ENCODE measurements around the gene MFSD11. TPM values are rescaled to one million over a fixed set of nuclear protein-coding genes. Genes with fewer than 3 reads are reported as not detected.
"Not testable (repeated sequence)": the region's sequence is repeated elsewhere in the genome, so short reads cannot be mapped to it uniquely, and the experiment has no call there.

The MFSD11 gene
- polyA plus RNA-seq, 3 donors = 19.8 to 24.8 (median 23.8) TPM

DNA sequence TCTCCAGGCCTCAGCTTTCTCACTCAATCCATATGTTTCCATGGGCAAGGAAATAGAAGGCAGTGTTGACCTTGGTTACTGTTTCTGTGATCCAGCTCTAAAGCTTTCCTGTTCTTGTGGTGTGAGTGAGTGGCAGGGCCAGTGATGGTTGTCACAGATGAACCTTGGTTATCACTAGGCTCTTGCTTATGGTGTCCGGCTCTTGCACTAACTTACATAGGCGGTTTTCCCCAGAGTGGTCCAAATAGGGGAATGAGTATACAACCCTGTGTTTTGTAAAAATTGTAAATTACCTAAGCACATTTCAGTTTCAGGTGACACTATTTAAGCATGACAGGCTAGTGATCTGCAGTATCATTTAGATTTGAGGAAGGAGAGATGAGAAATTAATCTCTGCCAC, 6.8 kb downstream of the MFSD11 start:
- Histone ChIP-seq H3K9ac (ENCODE audit: insufficient read depth, low read length, poor library complexity, severe bottlenecking) (no peak overlapping the region), H2AFZ (ENCODE audit: insufficient read depth, low read depth, low read length, poor library complexity, severe bottlenecking) (no peak overlapping the region), H3K4me2 (replicated peaks; ENCODE audit: extremely low read depth, low read length, poor library complexity, severe bottlenecking) (no peak overlapping the region), H3K36me3 (replicated peaks in 1 of 2; ENCODE audit: control insufficient read depth in 1 of 2, insufficient read depth in 2 of 2, low read length in 2 of 2) (peaks cover 47 to 89% of the 10 kb centered on the region in 2 donors), H3K4me3 (replicated peaks in 1 of 3; ENCODE audit: low read depth in 2 of 3, low read length in 3 of 3) (no peak overlapping the region), H3K4me1 (ENCODE audit: control insufficient read depth in 1 of 2, insufficient read depth in 2 of 2, low read length in 2 of 2) (no peaks in the 10 kb centered on the region), H3K9me3 (replicated peaks in 1 of 2; ENCODE audit: control insufficient read depth in 1 of 2, insufficient read depth in 1 of 2, low read length in 2 of 2) (no peaks in the 10 kb centered on the region), H4K20me1 (ENCODE audit: insufficient read depth, low read length) (no peaks in the 10 kb centered on the region), H3K79me2 (ENCODE audit: insufficient read depth, low read length) (peaks cover under 1% of the 10 kb centered on the region), H3K27ac (ENCODE audit: low read depth in 1 of 2, low read length in 2 of 2) (no peak overlapping the region), H3K27me3 (ENCODE audit: control insufficient read depth in 2 of 2, insufficient read depth in 2 of 2, low read length in 2 of 2) (no peaks in the 10 kb centered on the region)
- no peak overlapping the region for H3K27ac Mint-ChIP-seq
- intact Hi-C loops (cut with micrococcal nuclease) = no loop called here
- WGBS (ENCODE audit: insufficient coverage) = no CpG with 5 or more reads among the region's 2 CpGs
- no peak overlapping the region for H3K4me3 Mint-ChIP-seq
- TF ChIP-seq, protein P1, sequence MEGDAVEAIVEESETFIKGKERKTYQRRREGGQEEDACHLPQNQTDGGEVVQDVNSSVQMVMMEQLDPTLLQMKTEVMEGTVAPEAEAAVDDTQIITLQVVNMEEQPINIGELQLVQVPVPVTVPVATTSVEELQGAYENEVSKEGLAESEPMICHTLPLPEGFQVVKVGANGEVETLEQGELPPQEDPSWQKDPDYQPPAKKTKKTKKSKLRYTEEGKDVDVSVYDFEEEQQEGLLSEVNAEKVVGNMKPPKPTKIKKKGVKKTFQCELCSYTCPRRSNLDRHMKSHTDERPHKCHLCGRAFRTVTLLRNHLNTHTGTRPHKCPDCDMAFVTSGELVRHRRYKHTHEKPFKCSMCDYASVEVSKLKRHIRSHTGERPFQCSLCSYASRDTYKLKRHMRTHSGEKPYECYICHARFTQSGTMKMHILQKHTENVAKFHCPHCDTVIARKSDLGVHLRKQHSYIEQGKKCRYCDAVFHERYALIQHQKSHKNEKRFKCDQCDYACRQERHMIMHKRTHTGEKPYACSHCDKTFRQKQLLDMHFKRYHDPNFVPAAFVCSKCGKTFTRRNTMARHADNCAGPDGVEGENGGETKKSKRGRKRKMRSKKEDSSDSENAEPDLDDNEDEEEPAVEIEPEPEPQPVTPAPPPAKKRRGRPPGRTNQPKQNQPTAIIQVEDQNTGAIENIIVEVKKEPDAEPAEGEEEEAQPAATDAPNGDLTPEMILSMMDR (IDR thresholded peaks at IDR 0.05) = no peak
- H3K36me3 Mint-ChIP-seq = peaks cover 65 to 88% of the 10 kb centered on the region in 2 donors
- H3K9me3 Mint-ChIP-seq = no peaks in the 10 kb centered on the region
- DNase-seq = no peak
- no peaks in the 10 kb centered on the region for H3K27me3 Mint-ChIP-seq (ENCODE audit: low read depth in 3 of 3)
- peaks cover 4% of the 10 kb centered on the region for H3K4me1 Mint-ChIP-seq

- H4K20me1 ChIP-seq (ENCODE audit: insufficient read depth, low read length); H3K27me3 ChIP-seq (ENCODE audit: control insufficient read depth in 2 of 2, insufficient read depth in 2 of 2, low read length in 2 of 2); H3K27ac Mint-ChIP-seq; intact Hi-C loops (cut with micrococcal nuclease); DNase-seq; H3K4me1 ChIP-seq (ENCODE audit: control insufficient read depth in 1 of 2, insufficient read depth in 2 of 2, low read length in 2 of 2); H3K4me3 ChIP-seq (replicated peaks in 1 of 3; ENCODE audit: low read depth in 2 of 3, low read length in 3 of 3); H3K27ac ChIP-seq (ENCODE audit: low read depth in 1 of 2, low read length in 2 of 2); H3K4me2 ChIP-seq (replicated peaks; ENCODE audit: extremely low read depth, low read length, poor library complexity, severe bottlenecking); H2AFZ ChIP-seq (ENCODE audit: insufficient read depth, low read depth, low read length, poor library complexity, severe bottlenecking); H3K27me3 Mint-ChIP-seq (ENCODE audit: low read depth in 3 of 3); H3K9ac ChIP-seq (ENCODE audit: insufficient read depth, low read length, poor library complexity, severe bottlenecking); H3K4me3 Mint-ChIP-seq; H3K79me2 ChIP-seq (ENCODE audit: insufficient read depth, low read length); H3K4me1 Mint-ChIP-seq; H3K9me3 ChIP-seq (replicated peaks in 1 of 2; ENCODE audit: control insufficient read depth in 1 of 2, insufficient read depth in 1 of 2, low read length in 2 of 2); H3K9me3 Mint-ChIP-seq: not testable (repeated sequence)
- peaks cover 47 to 96% of the 10 kb centered on the region in 2 donors for H3K36me3 ChIP-seq (replicated peaks in 1 of 2; ENCODE audit: control insufficient read depth in 1 of 2, insufficient read depth in 2 of 2, low read length in 2 of 2)
- WGBS (ENCODE audit: insufficient coverage) = no CpG with 5 or more reads among the region's 6 CpGs
- H3K36me3 Mint-ChIP-seq = peaks cover 68 to 98% of the 10 kb centered on the region in 2 donors
Measured at GRCh38 chr17:76745785-76746184, 7.9 kb downstream of the MFSD11 start.
